ENCODE measurements around the gene COMMD3.
A peak's percentile ranks its signal among the peaks of the same experiment; 100 is the strongest.

The COMMD3 gene

GRCh38 chr10:22319980-22320558, 3.9 kb downstream of the COMMD3 start:
- no peak for DNase-seq (ENCODE audit: low read depth)

- DNase-seq (ENCODE audit: low read depth) = peak; percentile 58
These were observed 4.5 kb downstream of the COMMD3 start, which contains the start of gene BMI1 for GRCh38 chr10:22320591-22321155. TSS of gene BMI1 (plus strand) at chr10:22321099. CDS start at chr10:22326450, 5,351 bp downstream.

DNA sequence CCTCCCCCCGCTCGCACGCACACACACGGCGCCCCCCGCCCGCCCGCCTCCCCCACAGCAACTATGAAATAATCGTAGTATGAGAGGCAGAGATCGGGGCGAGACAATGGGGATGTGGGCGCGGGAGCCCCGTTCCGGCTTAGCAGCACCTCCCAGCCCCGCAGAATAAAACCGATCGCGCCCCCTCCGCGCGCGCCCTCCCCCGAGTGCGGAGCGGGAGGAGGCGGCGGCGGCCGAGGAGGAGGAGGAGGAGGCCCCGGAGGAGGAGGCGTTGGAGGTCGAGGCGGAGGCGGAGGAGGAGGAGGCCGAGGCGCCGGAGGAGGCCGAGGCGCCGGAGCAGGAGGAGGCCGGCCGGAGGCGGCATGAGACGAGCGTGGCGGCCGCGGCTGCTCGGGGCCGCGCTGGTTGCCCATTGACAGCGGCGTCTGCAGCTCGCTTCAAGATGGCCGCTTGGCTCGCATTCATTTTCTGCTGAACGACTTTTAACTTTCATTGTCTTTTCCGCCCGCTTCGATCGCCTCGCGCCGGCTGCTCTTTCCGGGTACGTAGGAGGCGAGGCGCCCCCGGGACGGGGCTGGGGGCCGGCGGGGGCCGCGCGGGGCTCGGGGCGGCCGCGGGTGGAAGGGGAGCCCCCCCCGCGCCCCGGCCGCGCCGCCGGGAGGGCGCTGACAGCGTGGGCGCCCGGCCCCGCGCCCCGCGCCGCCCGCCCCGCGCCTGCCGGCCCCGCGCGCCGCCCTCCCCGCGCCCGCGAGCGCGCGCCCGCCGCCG, 5.2 kb downstream of the COMMD3 start:
- DNase-seq (ENCODE audit: low read depth) = peak; percentile 60

DNA sequence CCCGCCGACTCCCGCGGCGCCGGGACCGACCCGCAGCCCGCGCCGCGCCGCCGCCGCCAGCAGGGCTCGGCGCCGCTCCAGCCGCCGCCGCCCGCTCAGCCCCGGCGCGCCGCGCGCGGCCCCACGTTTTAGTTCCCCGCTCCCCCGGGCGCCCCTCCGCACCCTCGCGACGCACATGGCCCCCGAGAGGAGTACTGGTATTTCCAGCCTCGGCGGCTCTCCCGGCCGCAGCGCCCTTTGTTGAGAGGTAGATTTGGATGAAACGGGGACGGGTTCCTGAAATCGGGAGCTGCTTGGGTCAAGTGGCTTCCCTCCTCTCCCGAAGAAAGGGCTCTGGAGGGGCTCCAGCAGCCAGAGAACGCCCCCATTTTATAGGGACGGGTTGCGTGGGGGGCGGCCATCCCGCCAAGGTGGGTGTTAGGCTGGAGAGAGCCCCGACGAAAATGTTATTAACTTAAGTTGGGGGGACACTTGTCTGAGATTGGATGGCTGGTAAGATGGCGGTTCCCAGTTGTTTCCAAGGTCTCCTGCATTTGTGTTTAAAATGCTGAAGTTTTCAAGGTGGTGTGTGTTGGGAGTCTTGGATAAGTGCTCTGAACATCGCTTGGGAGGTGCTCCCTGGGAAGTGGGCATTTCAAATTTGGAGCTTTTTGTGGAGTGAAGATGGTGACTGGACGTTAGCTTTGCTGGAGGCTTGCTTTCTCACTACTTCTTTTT, 5.9 kb downstream of the COMMD3 start:
- DNase-seq (ENCODE audit: low read depth) = no peak

GRCh38 chr10:22322641-22323160, 6.5 kb downstream of the COMMD3 start:
- no peak for DNase-seq (ENCODE audit: low read depth)

- DNase-seq (ENCODE audit: low read depth) = no peak
These were observed 7.5 kb downstream of the COMMD3 start for GRCh38 chr10:22323538-22324305.

DNA sequence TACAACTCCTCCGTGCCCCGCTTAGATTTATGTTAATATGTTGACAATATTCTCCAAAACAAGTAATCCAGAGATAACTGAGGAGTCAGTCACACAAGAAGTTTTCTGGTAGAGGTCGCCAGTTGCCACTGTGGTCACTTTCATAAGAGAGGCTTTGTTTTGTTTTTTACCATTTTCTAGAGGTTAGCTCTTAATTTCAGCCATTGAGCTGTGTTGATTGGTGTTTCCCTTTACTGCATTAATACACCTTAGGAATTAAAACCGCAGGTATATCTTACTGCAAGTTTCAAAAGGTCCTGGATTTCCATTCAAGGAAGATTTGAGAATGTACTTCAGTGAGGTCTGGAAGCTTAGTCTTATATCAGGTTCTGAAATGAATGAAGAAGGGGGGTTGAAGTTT, 8.2 kb downstream of the COMMD3 start:
- DNase-seq (ENCODE audit: low read depth) = no peak

GRCh38 chr10:22324893-22325271, 8.7 kb downstream of the COMMD3 start:
- DNase-seq (ENCODE audit: low read depth) = no peak

DNA sequence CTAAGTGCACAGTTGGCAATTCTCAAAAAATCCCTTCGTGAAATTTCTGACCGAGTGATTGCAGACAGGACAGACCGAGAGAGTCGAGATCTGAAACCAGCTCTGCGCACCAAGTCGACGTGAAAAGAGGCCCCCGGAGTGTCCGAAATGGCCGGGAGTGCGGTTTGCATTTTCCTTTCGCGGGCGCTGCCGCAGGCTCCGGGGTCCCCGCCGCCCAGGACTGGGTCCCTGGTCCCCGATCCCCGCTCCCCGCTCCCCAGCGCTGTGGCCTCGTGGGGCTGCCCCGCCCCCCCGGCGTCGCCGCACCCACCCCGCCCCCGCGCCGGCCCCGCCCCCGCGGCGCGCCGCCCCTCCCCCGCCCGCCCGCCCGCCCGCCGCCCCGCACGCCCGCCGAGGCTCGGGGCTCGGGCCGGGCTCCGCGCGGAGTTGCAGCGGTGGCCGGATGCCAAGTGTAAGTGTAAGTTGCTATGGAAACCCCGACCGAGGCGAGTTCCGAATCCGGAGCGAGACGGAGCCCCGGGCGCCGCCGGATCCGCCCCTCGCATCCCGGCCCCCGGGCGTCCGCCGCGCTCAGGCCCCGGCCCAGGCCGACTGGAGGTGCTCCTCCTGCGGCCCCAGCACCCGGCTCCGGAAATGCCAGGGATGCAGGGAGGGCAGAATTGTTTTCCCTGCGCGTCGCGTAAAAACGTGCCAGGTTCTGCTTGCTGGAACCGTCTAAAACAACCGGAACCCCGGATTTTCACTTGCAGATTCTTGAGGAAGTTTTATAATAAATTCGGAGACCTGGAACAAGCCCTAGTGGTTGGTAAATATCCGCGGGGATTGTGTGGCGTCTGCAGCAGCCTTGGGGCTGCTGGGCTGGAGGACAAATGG, 9.3 kb downstream of the COMMD3 start:
- peak; percentile 55 for DNase-seq (ENCODE audit: low read depth)

- DNase-seq (ENCODE audit: low read depth) = no peak
These were observed 10.0 kb downstream of the COMMD3 start for GRCh38 chr10:22326145-22326702.

DNA sequence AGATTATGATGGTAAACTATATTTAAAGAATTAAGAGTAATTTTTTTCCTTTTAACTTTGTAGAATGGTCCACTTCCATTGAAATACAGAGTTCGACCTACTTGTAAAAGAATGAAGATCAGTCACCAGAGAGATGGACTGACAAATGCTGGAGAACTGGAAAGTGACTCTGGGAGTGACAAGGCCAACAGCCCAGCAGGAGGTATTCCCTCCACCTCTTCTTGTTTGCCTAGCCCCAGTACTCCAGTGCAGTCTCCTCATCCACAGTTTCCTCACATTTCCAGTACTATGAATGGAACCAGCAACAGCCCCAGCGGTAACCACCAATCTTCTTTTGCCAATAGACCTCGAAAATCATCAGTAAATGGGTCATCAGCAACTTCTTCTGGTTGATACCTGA, 13.0 kb downstream of the COMMD3 start:
- DNase-seq (ENCODE audit: low read depth) = no peak

DNA sequence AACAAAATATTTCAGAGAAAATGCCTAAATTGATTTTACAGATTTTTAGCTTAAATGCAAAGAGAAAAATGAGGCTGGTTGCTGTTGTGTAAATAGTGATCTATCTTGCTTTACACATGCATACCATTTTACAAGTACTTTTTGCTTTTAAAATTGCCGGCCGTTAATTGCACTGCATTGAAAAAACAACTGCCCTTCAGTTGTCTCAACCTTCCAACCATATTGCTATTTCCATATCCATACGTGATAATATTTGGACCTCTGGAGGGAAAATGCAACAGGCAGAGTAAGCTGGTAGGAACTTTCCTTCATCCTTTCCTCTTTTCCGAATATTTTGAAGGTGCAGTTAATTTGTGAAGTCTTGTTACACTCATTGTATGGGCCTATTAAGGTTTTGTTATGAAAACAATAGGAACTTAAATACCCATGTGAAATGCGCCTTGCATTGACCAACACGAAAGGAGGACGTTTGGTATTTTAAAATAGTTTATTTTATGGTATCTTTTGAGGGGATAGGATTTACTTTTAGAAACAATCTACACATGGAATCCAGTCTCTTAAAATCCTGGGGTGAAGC, 16.0 kb downstream of the COMMD3 start:
- DNase-seq (ENCODE audit: low read depth) = no peak

DNA sequence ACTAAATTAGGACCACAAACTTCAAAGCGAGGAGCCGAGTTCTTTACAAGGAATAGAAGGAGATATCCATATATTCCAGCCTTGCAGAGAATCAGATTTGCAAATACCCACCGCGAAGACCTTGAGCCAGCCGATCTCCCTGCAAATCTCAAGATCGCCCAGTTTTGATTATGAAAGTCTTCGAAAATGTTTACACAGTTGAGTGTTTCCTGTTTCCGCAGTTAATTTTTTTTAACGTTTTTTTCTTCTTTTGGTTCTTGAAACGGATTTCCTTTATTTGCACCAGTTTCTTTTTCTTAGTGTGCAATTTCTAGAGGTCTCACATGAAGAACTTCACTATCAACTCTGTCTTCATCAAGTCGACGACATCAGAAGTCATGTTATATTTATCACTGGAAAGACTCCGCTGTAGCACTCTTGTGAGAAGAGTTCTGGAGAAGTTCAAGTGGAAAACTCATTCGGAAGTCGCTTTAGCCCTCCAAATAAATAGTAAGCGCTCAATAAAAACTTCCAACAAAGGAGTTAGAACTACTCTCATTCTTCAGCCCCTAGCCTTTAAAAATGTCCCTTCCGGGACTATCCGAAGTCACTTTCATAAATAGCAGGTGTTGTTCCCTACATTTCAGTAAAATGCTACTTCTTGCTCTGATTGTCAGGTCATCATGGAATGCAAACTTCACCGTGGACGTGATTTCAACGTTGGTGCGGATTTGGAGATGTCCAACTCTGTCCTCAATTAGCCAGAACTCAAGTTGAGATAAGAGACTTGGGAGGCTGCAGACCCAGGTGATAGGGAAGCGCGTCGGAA, 17.2 kb downstream of the COMMD3 start:
- no peak for DNase-seq (ENCODE audit: low read depth)

- DNase-seq (ENCODE audit: low read depth) = no peak
These were observed 17.7 kb downstream of the COMMD3 start for GRCh38 chr10:22333975-22334282.

- no peak for DNase-seq (ENCODE audit: low read depth)
These were observed 18.4 kb downstream of the COMMD3 start for GRCh38 chr10:22334414-22335172.

DNA sequence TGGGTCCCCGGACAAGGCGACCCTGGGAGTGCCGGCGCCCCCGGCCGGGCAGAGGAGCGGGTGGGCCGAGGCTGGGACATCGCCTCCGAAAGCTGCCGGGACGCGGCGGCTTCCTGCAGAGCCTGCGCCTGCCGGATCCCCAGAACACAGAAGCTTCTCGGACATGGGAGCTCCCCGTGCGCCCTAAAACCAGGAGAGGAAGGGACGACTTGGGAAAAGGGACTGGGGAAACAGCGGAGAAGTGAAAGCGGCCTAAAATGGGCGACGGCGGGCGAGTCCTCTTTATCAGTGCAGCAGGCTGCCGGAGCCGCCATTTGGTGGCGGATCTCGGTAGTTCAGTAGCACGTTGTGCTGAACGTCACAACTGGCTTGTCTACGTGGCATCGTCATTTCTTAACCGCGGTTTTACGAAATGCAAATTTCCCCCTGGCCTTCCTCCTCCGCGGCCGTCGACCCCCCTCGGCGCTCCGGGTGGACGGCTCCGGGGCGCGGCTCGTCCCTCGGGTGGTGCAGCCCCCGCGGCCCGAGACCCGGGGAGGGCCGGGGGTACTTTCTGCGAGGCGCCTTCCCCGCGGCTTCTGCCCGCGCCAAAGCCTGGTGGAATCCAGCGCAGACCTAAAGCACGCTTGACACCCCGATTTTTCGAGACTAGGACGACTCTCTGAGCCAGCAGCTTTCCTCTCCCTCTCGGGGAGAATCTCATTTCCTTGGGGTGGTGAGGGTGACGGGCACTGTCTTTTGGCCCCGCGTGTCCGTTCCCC, 19.2 kb downstream of the COMMD3 start:
- peak; percentile 46 for DNase-seq (ENCODE audit: low read depth)

GRCh38 chr10:22338185-22338900, 22.2 kb downstream of the COMMD3 start:
- no peak for DNase-seq (ENCODE audit: low read depth)

Data from stimulated activated CD8-positive, alpha-beta memory T cell treated with anti-CD3 and anti-CD28 coated beads, Interleukin-12 subunit alpha, Interleukin-12 subunit beta, amount 100 ng/mL, for 4 hours (primary cell).